HTR-8/SVneo (cell line): ENCODE measurements around the gene PLA2G3.

Experiments
- DNase-seq: peaks from one replicate; pipeline ENCODE4 v3.0.0; 2011; ENCODE audit warnings: low spot score, mixed read lengths; ENCODE audit not compliant: insufficient read length
- FAIRE-seq: peaks from 2 replicates; lab custom pipeline; 2011; peaks lifted over from hg19 to GRCh38; lab: Jason Lieb, UNC

The PLA2G3 gene

DNA sequence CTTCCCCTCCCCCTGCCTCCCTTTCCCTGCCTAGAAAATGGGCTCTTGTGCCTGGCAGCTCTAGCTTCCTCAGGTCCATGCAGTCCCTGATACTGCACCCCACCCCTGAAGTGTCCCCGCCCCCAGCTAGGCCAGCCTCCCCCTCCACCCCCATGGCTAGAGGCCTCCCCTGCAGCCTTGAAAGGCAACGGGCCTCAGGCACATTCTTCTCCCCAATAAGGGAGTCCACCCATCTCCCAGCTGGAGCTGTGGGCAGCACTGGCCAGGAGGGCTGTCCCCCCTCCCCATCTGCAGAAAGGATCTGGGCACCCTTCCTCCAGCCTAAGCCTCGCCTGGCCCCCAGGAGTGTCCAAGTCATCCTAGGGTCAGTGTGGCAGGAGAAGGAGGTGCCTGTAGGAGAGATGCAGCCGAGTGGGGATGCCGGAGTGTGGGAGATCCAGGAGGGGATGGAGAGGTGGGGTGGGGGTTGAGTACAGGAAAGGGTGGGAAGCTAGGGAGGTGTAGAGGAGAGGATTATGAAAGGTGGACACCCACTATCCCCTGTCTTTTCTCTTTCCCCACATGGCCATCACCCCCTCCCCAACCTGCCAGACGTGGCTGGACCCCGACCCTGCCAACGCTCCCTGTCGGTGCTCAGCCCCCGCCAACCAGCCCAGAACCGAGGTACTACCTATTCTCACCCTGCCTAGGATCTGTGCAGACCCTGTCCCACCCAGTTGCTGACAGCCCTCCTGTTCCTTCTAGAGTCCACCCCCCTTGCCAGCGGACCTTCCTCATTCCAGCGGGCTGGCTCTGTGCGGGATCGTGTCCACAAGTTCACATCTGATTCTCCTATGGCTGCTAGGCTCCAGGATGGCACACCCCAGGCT is 49.9 kb downstream of the PLA2G3 start:
- no peak for DNase-seq
- FAIRE-seq, result no peak

DNA sequence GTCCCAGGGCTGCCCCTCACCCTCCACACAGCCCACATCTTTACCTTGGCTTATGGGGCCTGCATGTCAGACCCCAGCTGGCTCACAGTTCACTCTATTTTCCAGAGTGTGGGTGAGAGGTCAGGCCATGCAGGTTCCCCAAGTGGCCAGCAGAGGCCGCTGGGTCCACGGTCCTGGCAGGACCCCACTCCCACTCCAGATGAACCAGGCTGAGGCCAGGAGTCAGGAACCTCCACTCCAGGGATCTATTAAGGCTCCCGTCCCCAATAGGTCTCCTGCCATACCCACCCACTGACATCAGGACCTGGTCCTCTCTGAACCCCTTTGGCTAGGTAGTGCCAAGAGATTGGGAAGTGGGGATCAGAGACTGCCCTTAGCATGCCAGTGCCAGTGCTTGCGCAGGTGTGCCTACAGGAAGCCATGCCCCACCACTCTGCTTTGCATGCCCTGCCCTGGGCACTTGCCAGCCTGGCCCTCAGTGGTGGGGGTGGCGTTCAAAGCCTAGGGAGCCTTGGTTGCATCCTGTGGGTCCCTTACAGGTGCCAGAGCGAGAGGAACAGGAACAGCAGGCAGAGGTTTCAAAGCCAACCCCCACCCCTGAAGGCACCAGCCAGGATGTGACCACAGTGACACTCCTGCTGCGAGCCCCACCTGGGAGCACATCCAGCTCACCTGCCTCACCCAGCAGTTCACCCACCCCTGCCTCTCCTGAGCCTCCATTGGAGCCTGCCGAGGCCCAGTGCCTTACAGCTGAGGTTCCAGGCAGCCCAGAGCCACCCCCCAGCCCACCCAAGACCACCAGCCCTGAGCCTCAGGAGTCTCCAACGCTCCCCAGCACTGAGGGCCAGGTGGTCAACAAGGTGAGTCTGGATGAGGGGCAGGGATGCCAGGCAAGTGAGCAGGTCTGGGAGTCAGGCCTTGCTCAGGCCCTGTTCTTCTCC is 50.9 kb downstream of the PLA2G3 start:
- no peak for FAIRE-seq

DNA sequence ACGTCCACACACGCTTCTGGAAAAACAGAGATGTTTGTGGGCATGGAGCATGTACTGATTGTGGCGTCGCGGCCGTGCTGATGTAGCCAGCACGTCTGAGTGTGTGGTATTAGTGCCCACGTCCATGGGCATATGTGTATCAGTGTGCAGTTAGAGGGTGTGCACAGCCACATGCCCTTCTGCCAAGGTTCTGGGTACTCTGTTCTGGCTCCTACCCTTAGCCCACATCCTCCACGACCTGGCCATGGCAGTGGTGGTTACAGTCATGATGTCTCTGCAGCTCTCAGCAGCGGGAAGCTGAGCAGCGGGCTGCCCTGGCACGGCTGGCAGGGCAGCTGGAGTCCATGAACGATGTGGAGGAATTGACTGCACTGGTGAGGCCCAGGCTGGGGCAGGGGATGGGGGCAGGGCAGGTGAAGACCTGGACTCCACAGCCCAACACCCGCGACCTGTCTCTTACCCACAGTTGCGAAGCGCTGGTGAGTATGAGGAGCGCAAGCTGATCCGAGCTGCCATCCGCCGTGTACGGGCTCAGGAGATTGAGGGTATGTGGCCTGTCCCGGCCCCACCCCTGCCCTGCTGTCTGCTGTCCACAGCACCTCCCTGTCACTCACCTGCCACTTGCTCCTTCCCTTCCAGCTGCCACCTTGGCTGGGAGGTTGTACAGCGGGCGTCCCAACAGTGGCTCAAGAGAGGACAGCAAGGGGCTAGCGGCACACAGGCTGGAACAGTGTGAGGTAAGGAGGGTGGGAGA is 51.9 kb downstream of the PLA2G3 start:
- FAIRE-seq (no peak), DNase-seq (no peak)

More for the DNA sequence above, 50.9 kb downstream of the PLA2G3 start:
- DNase-seq, result peak; percentile 45

DNA sequence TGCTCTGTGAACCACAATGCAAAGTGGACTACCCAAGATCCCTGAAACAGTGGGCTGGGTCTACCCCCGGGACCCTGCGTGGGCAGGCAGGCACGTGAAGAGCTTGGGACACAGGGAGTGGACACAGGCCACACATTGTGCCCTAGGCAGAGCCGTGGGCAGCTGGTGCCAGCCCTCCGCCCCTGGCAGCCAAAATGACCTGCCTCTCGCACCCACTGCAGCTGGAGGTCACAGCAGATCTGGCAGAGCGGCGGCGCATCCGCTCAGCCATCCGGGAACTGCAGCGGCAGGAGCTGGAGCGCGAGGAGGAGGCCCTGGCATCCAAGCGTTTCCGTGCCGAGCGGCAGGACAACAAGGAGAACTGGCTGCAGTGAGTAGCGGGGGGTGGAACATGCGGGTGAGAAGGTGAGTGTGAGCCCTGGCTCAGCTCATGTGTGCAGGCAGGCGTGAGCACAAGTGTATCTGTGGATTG is 52.5 kb downstream of the PLA2G3 start:
- DNase-seq (no peak), FAIRE-seq (no peak)

- no peak for FAIRE-seq
- no peak for DNase-seq
Measured at GRCh38 chr22:31086703-31087330, 53.5 kb downstream of the PLA2G3 start.

DNA sequence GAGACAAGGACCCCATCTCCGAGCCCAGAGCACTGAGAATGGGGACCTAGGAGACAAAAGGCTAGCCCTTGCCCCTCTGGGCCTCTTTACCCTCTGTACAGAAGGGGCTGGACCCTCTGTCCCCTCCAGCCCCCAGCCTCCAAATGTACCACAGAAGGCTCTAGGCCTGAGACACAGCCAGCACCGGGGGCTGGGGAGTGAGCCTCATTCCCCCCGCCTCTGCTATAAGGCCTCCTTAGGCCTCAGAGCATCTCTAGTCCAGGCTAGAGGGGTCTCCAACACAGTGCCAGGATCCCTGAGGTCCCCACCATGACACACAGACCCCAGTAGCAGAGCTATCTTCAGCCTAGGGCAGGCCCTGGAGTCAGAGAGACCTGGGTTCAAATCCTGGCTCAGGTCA is 54.4 kb downstream of the PLA2G3 start:
- FAIRE-seq (no peak), DNase-seq (no peak)

- DNase-seq (no peak), FAIRE-seq (no peak)
Measured at GRCh38 chr22:31085493-31085824, 54.8 kb downstream of the PLA2G3 start.

DNA sequence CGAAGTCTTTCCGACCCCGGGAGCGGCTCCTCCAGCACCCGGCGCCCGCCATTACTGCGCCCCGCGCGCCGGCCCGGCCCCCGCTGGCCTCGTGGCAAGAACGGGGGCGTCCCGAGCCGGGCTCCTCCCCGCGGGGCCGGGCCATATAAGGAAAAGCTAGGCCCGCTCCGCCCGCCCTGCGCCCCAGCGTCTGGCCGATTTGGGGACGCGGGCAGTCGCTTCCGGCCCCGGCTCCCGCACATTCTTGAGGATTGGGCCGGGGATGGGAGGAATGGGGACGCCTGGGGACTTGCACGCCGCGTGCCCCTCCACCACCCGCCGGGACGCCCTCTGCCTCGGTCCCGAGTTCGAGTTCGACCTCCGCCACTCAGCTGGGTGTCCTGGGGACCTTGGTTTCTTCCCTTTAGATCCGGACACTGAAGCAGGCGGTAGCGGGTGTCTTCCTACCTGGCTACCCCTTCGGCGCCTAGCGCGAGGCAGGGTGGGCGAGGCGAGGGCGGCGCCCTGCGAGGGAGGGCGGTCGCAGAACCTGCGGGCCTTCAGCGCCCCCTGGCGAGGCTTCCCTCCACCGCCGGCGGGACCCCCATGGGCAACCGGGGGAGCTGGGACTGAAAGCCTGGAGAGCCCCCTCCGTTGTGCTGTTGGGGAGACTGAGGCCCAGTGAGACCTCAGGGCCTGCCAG is 55.4 kb downstream of the PLA2G3 start:
- no peak for DNase-seq
- no peak for FAIRE-seq
